Retinal pigment epithelial cell (primary cell): ENCODE measurements around the gene TRMT13.

Experiments
- DNase-seq: peaks from one replicate; pipeline ENCODE4 v3.0.0-alpha.2; 2010; ENCODE audit warnings: low read depth
- H3K4me3 ChIP-seq: 2 replicates; pipeline ENCODE4 v1.5.1; 2011; ENCODE audit warnings: mild to moderate bottlenecking, low read length, control low read depth, moderate library complexity
- TF ChIP-seq, protein P1 (sequence below): conservative IDR thresholded peaks from 2 replicates; pipeline ENCODE4 v1.5.1; 2011; ENCODE audit warnings: low read depth, low read length, control low read depth, inconsistent platforms

TRMT13 gene

DNA sequence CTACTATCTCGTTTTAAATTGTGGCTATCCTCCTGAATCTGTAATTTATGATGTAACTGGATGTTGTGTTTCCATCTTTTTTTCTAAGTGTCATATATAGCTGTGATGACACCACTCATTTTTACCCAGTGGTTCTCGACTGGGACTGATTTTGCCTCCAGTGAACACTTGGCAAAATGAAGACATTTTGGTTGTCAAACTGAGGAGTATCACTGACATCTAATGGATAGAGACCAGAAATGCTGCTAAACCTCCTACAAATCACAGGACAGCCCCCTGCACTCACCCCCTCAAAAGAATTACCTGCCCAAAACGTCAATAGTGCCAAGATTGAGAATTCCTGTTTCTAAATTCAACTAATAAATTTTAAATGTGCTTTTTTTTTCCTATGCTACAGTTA is 1.9 kb downstream of the TRMT13 start:
- DNase-seq, result no peak
- H3K4me3 ChIP-seq, result no peak overlapping the region
- TF ChIP-seq, protein P1, sequence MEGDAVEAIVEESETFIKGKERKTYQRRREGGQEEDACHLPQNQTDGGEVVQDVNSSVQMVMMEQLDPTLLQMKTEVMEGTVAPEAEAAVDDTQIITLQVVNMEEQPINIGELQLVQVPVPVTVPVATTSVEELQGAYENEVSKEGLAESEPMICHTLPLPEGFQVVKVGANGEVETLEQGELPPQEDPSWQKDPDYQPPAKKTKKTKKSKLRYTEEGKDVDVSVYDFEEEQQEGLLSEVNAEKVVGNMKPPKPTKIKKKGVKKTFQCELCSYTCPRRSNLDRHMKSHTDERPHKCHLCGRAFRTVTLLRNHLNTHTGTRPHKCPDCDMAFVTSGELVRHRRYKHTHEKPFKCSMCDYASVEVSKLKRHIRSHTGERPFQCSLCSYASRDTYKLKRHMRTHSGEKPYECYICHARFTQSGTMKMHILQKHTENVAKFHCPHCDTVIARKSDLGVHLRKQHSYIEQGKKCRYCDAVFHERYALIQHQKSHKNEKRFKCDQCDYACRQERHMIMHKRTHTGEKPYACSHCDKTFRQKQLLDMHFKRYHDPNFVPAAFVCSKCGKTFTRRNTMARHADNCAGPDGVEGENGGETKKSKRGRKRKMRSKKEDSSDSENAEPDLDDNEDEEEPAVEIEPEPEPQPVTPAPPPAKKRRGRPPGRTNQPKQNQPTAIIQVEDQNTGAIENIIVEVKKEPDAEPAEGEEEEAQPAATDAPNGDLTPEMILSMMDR, result no peak

DNA sequence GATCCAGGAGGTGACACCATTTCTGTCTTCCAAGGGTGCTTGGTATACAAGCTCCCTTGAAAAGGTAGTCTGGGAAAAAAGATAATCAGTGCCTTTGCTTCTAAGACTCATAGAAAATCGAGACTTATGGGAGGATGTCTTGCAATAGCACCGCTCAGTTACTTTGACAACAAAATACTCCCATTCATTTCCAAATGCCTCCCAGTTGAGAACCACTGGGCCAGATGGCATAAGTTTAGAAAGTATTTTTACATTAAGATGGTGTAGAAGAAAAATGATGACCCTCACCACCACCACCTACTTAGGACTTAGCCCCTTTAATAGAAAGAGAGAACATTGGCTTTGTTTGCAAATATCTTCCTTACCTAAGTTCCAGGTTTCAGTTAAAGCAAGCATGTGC is 4.6 kb downstream of the TRMT13 start:
- H3K4me3 ChIP-seq, result no peak overlapping the region
- no peak for DNase-seq
- TF ChIP-seq, protein P1, result no peak

DNA sequence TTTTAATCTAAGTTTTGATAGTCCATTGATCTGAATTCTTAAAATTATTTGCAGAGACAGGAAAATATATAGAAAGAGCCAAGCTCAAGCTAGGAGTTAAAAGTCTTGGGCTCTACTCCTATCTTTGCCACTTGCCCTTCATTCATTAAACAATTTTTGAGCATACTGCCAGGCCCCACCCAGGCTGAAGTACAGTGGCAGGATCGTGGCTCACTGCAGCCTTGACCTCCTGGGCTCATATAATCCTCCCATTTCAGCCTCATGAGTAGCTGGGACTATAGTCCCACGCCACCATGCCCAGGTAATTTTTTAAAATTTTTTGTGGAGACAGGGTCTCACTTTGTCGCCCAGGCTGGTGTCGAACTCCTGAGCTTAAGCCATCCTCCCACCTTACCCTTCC is 8.2 kb downstream of the TRMT13 start:
- TF ChIP-seq, protein P1, result no peak
- H3K4me3 ChIP-seq, result no peak overlapping the region
- DNase-seq, result no peak

DNA sequence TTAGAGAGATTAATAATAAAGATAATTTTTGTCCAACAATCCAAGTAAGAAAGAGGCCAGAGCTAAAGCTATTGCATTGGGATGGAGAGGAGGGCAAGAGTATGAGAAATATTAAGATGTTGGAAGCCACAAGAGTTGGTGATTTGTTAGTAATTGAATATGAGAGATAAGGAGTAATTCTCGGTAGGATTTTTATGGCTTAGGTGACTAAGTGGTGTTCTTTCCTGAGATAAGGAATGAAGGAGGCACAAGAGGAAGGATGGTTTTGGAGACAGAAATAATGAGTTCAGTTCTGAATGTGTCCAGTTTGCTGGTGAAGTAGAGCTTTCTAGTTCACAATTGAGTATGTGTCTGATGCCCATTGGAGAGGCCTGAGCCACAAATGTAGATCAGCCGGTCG is 9.4 kb downstream of the TRMT13 start:
- TF ChIP-seq, protein P1, result no peak
- DNase-seq, result no peak
- H3K4me3 ChIP-seq, result no peak overlapping the region

DNA sequence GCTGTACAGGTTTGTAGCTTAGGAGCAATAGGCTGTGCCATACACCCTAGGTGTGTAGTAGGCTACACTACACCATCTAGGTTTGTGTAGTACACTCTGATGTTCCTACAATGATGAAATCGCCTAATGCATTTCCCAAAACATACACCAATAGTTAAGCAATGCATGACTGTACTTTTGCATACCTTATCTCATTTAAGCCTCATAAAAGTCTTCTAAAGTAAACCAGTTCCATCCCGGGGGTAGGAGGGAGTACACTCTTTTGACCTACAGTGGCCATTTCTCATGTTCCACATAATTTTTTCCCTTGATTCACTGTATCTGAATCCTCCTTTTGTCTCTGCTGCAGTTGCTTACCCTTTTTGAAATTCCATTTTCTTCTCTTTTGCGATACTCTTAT is 12.2 kb downstream of the TRMT13 start:
- TF ChIP-seq, protein P1, result no peak

DNA sequence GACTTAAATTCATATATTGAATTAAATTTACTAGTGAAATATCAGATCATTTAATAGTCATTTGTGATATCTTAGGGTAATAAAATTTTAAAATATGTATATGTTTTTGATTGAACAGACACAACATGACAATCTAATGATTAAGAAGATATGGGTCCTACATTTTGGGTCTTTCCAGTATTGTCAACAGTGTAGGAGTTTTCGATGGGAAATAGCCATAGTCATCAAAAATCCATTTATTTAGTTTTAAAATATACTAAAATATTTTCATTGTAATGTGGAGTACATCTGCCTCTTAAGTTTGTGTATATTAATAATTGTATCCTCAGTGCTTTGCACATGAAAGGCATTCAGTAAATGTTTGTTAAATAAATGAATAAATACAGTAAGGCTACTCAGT is 14.0 kb downstream of the TRMT13 start:
- no peak for DNase-seq
- H3K4me3 ChIP-seq, result no peak overlapping the region
- TF ChIP-seq, protein P1, result no peak

More for the DNA sequence above, 12.2 kb downstream of the TRMT13 start:
- DNase-seq, result no peak
- no peak overlapping the region for H3K4me3 ChIP-seq

DNA sequence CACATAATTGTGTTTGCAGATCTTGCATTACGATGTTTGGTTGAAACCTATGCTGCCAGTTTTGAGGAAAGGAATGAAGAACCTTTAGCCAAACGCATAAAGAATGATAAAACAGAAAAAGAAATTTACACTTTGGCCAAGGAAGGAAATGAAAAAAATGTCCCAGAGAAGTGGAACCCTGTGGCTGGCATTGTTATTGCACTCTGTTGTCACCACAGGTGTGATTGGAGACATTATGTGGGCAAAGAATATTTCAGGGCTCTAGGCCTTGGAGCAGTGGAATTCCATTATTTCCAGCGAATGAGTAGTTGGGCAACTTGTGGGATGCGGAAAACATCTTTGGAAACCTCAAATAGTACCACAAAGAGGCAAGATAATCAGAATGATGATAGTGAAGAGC is 14.9 kb downstream of the TRMT13 start:
- no peak for DNase-seq
- H3K4me3 ChIP-seq, result no peak overlapping the region
- TF ChIP-seq, protein P1, result no peak
